ENCODE results near the gene CCZ1. TPM values are rescaled to one million over a fixed set of nuclear protein-coding genes. Genes with fewer than 3 reads are reported as not detected.
A peak's percentile ranks its signal among the peaks of the same experiment; 100 is the strongest.
"Not testable (repeated sequence)": the region's sequence is repeated elsewhere in the genome, so short reads cannot be mapped to it uniquely, and the experiment has no call there.

Gene CCZ1
- total RNA-seq, 2 donors from 2014 or later = 78.8 to 97.3 TPM

DNA sequence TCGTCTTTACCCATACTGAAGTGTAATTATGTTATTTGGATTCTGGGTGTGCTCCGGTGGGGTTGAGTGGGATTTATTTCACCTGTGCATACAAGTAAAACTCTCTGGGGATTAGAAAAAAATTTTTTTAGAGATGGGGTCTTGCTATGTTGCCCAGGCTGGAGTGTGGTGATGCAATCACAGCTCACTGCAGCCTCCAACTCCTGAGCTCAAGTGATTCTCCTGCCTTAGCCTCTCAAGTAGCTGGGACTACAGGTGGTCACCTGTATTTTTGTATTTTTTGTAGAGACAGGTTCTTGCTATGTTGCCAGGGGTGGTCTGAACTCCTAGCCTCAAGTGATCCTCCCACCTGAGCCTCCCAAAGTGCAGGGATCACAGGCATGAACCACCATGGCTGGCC is 8.3 kb upstream of the CCZ1 start:
- not testable (repeated sequence) for H3K36me3 Mint-ChIP-seq; H3K9me3 Mint-ChIP-seq; H3K27ac Mint-ChIP-seq; ATAC-seq; DNase-seq (ENCODE audit: low spot score in 2 of 2)

DNA sequence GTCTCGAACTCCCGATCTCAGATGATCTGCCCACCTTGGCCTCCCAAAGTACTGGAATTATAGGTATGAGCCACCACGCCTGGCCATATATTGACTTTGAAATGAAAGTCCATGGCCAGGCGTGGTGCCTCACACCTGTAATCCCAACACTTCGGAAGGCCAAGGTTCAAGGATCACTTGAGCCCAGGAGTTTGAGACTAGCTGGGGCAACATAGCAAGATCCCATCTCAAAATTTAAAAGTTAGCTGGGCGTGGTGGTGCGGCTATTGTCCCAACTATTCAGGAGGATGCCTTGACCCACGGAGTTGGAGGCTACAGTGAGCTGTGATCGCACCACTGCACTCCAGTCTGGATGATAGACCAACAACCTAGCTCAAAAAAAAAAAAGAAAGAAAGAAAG is 6.0 kb upstream of the CCZ1 start:
- H3K27ac Mint-ChIP-seq = no peak overlapping the region
- no peaks in the 10 kb centered on the region for H3K9me3 Mint-ChIP-seq
- no peaks in the 10 kb centered on the region for H3K36me3 Mint-ChIP-seq

DNA sequence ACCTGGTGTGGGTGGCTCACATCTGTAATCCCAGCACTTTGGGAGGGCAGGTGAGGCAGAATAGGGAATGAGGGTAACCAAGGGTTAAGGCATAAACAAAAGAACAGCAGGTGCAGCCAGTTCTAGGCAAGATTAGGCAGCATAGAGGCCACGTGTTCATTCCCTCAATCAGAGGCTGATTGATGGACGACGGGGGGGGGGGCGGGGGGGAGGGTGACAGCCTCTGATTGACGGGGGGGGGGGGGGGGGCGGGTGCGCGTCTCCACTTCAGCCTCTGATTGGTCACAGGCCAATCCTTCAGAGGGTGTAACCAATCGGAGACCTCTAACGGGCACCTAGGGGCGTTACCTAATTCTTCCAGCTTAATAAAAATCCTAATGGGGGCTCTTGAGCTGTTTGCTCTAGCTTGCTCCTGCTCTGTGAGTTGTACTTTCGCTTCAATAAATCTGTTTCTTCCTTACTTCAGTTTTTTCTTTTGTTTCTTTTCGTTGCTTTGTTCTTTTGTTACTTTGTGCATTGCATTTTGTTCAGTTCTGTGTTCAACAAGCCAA is 1.1 kb upstream of the CCZ1 start:
- H3K27ac Mint-ChIP-seq = peak overlapping the region; percentile 65 to 81
- ATAC-seq; H3K36me3 Mint-ChIP-seq; H3K9me3 Mint-ChIP-seq; DNase-seq (ENCODE audit: low spot score in 2 of 2): not testable (repeated sequence)

More for the DNA sequence above, 6.0 kb upstream of the CCZ1 start:
- DNase-seq (ENCODE audit: low spot score in 2 of 2) (no peak), ATAC-seq (no peak)

DNA sequence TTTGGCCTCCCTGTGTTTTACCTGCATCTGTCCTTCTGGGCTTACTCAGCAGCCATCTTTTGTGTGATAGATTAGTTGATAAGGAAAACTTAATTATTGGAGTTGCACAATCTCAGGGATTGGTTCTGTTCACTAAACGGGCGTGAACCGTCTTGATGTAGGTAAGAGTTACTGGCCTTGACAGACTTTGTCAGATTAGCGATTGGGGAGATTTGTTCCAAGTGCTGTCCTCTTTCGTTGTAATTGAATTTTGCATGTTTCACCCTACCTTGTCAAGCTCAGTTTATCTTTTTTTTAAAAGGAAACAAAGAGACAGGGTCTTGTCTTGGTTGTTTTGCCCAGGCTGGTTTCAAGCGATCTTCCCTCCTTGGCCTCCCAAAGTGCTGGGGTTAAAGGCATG is 4.5 kb downstream of the CCZ1 start:
- not testable (repeated sequence) for H3K27ac Mint-ChIP-seq; DNase-seq (ENCODE audit: low spot score in 2 of 2); H3K9me3 Mint-ChIP-seq; ATAC-seq; H3K36me3 Mint-ChIP-seq

DNA sequence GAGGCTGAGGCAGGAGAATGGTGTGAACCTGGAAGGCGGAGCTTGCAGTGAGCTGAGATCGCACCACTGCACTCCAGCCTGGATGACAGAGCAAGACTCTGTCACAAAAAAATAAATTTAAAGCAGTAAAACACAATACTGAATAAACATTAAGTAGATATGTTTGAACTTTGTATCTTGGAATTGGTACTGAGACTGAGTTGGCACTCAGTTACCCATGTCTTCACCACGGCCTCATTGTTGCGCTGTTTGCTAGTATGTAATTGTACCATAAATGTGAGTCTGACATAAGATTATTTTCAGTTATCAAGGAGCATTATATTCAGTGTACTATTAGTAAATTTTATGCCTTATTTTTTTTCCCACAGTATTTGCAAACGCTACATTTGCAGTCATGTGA is 6.2 kb downstream of the CCZ1 start:
- H3K9me3 Mint-ChIP-seq; ATAC-seq; DNase-seq (ENCODE audit: low spot score in 2 of 2); H3K36me3 Mint-ChIP-seq; H3K27ac Mint-ChIP-seq: not testable (repeated sequence)

DNA sequence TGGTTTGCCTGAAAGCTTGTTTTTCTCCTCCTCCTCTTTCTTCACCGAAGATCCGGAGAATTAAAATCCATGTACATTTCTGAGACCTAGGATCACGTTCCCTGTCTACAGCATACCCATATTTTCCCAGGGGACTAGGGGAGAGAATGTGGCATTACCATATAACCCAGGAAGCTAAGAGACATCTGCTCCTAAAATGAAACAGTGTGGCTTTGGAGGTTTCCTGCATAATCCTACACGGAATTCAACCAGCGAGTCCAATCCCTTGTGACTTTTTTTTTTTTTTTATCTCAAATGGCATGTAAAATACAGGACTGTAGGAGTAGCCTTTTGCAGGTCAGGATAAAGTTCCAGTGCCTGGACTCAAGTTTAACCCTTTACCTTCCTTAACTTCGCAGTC is 10.3 kb downstream of the CCZ1 start:
- not testable (repeated sequence) for DNase-seq (ENCODE audit: low spot score in 2 of 2); H3K9me3 Mint-ChIP-seq; H3K27ac Mint-ChIP-seq; ATAC-seq
- peaks cover 0 to 12% of the 10 kb centered on the region in 2 donors for H3K36me3 Mint-ChIP-seq

DNA sequence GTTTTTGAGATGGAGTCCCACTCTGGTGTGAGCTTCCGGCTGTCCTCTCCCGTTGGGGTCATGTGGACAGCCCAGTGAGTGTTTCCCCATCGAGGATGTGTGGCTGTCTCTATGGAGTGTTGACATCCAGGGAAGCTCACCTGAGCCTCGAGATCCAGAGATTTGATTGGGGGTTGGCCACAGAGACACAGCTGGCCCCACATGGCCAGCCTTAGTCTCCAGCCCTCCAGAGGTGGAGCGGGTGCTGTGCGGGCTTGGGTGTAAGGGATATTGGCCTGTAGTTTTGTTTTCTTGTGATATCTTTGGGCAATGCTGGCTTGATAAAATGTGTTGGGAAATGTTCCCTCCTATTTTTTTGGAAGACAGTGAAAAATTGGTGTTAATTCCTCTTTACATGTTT is 18.0 kb downstream of the CCZ1 start:
- H3K9me3 Mint-ChIP-seq; DNase-seq (ENCODE audit: low spot score in 2 of 2); H3K27ac Mint-ChIP-seq; H3K36me3 Mint-ChIP-seq; ATAC-seq: not testable (repeated sequence)

DNA sequence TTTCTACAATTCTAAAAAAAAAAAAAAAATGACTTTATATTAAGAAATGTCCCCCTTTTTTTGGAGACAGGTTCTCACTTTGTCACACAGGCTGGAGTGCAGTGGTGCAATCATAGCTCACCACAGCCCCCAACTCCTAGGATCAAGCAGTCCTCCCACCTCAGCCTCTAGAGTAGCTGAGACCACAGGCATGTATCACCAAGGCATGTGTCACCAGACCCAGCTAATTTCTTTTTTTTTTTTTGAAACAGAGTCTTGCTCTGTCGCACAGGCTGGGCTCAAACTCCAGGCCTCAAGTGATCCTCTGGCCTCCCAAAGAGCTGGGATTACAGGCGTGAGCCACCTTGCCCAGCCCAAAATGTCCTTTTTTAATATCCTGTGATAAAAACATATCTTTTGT is 25.6 kb downstream of the CCZ1 start:
- H3K9me3 Mint-ChIP-seq; H3K27ac Mint-ChIP-seq; DNase-seq (ENCODE audit: low spot score in 2 of 2); H3K36me3 Mint-ChIP-seq: not testable (repeated sequence)
- peak; percentile 45 to 61 for ATAC-seq

DNA sequence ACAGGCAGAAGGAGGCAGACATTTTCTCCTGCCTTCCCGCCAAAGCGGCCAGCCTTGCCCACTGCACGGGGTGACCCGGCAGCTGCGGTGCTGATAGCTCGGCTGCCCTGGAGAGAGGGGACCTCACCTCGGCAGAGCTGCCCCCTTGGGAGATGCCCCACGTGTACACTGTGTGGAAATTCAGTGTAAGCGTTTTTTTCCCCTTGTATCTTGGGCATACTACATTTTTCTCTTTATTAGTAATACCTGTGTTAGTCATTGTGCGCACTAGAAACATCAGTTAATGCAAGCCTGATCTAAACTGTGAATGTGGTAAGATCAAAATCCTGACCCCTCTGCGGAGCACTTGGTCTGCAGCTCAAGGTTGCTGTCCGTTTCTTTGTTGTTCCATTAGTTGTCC is 26.1 kb downstream of the CCZ1 start:
- not testable (repeated sequence) for DNase-seq (ENCODE audit: low spot score in 2 of 2); H3K36me3 Mint-ChIP-seq; H3K9me3 Mint-ChIP-seq; H3K27ac Mint-ChIP-seq
- peak; percentile 40 to 73 for ATAC-seq

DNA sequence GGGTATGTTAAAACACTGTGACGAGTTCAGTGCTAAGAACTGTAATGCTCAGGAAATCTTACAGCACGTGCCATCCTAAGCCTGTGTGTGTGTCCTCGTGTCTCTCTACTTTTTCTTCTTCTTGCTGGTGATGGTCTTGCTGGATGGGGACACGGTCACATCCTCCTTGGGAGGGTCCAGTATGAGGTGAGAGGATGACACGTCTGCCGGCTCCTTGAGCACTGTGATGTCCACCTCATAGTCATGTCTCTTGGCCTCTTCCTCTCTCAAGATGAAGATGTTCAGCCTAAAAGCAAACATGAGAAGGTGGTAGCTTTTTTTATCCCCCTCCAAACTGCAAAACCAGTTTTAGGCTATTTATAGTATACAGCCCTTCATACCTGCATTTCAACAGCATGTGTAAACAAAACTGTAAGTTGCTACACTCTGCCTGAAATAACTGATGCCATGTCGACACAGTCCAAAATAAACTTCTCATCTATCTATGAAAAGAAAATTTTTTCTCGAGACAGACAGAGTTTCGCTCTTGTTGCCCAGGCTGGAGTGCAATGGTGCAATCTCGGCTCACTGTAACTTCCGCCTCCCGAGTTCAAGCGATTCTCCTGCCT is 27.8 kb downstream of the CCZ1 start:
- not testable (repeated sequence) for DNase-seq (ENCODE audit: low spot score in 2 of 2); H3K27ac Mint-ChIP-seq; H3K9me3 Mint-ChIP-seq; H3K36me3 Mint-ChIP-seq; ATAC-seq

DNA sequence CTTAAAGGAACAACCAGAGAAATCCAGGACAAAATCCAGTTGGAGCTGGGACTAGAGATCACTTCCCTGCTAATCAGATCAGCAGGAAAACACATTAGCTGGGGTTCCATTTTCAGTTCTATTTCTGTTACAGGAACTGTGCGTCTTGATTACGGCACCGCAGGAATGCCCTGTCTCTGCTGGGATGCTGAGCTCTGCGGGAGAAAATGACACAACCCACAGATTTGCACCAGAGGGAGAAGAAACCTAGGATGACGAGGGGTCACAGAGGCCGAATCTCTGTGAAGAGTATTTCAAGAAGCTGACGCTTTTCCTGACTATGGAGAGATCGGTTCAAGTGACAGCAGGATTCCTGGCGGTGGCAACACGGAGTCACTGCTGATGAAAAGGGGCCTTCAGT is 31.8 kb downstream of the CCZ1 start:
- H3K27ac Mint-ChIP-seq; H3K36me3 Mint-ChIP-seq; DNase-seq (ENCODE audit: low spot score in 2 of 2); ATAC-seq; H3K9me3 Mint-ChIP-seq: not testable (repeated sequence)

DNA sequence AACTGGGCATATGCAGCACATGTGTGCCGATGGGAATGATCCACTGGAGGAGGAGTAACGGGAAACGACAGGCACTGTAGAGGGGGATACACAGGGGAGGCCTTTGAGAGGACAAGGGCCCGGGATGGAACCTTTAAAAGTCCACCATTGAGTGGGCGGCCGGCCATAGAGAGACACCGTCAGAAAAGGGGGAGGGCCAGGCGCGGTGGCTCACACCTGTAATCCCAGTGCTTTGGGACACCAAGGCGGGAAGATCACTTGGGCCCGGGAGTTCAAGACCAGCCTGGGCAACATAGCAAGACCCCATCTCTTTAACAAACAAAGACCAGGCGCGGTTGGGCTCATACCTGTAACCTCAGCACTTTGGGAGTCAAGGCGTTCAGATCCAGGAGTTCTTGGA is 32.7 kb downstream of the CCZ1 start:
- H3K9me3 Mint-ChIP-seq; ATAC-seq; H3K36me3 Mint-ChIP-seq; DNase-seq (ENCODE audit: low spot score in 2 of 2); H3K27ac Mint-ChIP-seq: not testable (repeated sequence)

DNA sequence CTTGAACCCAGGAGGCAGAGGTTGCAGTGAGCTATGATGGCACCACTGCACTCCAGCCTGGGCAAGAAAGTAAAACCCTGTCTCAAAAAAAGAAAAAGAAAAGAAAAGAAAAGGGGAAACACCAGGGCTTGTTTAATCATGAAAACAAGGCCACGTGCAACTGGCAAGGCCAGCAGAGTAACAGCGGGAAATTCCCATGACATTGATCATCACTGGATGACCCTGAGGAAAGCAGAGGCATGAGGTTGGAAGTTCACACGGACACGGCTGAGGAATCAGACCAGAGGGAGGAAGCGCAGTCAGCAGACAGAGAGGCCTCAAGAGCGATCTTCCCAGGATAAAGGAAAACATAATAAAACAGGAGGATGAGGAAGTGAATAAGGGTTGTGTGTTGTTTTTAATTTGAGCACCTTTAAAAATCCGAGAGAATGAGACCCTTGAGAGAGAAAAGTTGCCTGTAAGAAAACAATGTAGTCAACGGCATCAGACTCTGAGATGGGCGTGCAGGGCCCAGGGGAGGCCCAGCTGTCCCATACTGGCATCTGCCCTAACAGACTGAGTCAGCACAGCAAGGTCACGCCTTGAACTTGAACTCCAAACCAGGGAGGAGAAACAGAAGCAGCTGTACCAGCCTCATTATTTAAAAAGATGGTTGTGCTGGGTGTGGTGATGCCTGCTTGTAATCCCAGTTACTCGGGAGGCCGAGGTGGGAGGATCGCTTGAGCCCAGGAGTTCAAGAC is 33.5 kb downstream of the CCZ1 start:
- ATAC-seq; H3K36me3 Mint-ChIP-seq; H3K9me3 Mint-ChIP-seq; H3K27ac Mint-ChIP-seq; DNase-seq (ENCODE audit: low spot score in 2 of 2): not testable (repeated sequence)

DNA sequence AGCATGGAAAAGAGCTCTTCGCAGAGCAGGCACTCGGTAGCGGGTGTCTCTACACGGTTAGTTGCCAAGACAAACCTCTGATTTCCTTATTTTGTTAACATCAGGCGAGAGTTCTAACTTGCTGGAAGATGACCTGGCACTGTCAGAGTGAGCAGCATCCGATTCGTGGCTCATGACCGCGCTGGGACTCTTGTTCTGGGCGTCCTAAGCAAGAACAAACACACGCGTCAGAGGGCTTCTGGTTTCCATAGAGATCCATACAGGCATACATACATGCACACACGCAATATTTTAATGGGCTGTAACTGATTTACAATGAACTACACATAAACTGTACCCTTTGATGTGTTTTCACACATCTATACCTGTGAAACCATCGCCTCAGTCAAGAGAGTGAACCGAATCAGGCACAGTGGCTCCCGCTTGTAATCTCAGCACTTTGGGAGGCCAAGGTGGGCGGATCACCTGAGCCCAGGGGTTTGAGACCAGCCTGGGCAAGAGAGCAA is 36.5 kb downstream of the CCZ1 start:
- peak in 1 of 2 donors; percentile 22 for ATAC-seq
- not testable (repeated sequence) for H3K9me3 Mint-ChIP-seq; DNase-seq (ENCODE audit: low spot score in 2 of 2); H3K36me3 Mint-ChIP-seq; H3K27ac Mint-ChIP-seq

DNA sequence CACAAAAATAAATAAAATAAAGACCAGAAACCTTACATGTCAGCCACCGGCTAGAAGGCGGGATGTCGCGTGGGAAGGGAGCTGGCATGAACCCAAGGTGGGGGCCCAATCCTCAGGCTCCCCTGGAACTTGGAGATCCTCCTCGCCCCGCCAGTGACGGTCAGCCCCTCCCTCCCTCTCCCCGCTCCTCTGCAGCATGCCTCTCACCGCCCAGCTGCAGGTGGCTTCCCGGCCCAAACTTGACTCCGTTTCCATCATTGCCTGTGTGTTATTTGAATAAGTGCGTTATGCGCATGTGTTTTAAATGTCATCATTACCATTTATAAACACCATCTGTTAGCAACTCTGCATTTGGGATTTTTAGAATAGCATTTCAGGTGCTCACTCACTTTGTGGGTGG is 64.7 kb downstream of the CCZ1 start:
- ATAC-seq; DNase-seq (ENCODE audit: low spot score in 2 of 2); H3K36me3 Mint-ChIP-seq; H3K27ac Mint-ChIP-seq; H3K9me3 Mint-ChIP-seq: not testable (repeated sequence)

DNA sequence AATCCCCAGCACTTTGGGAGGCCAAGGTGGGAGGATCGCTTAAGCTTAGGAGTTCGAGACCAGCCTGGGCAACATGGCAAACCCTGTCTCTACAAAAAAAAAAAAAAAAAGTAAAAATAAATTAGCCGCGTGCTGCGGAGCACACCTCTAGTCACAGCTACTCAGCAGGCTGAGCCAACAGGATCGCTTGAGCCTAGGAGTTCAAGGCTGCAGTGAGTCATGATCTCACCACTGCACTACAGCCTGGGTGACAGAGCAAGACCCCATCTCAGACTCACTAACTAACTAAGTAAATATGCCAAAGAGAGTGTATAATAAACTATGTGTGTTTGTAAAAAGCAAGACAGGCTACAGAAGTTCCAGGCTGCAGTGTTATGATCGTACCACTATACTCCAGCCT is 65.3 kb downstream of the CCZ1 start:
- not testable (repeated sequence) for DNase-seq (ENCODE audit: low spot score in 2 of 2); ATAC-seq; H3K9me3 Mint-ChIP-seq; H3K36me3 Mint-ChIP-seq; H3K27ac Mint-ChIP-seq

DNA sequence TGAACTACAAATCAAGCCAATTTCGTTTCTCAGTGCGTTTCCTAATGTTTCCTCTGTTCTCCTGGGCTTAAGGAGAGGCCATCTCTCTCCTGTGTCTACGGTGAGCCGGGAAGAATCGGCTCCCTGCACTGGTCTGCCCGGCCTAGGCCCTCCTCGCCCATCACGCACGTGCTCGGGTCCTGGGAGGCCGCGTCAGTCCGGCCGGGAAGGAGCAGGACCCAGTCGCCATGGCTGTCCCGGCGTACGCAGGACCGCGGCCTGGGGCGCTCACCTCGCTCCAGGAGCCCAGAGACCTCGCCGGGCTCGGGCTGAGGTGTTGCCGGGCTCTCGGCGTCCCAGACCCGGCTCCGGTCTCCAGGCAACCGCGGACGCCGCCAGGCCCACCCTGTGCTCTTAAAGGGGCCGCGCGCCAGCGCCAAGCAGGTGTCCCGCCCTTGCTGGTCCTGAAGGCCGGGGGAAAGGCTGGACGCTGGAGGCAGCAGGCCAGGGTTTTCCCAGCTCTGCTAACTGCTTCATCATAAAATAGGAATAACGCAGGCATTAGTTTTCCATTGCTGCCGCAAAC is 71.9 kb downstream of the CCZ1 start, which contains the start of gene RSPH10B:
RSPH10B (minus strand) TSS at position 343 of the 565 bp plus-strand sequence. CDS start 3,573 bp downstream, outside the sequence.
- not testable (repeated sequence) for H3K27ac Mint-ChIP-seq; DNase-seq (ENCODE audit: low spot score in 2 of 2)
- ATAC-seq = peak in 1 of 2 donors; percentile 31

More for the DNA sequence above, 71.9 kb downstream of the CCZ1 start, which contains the start of gene RSPH10B:
- not testable (repeated sequence) for H3K36me3 Mint-ChIP-seq, H3K9me3 Mint-ChIP-seq

All from activated naive CD4-positive, alpha-beta T cell treated with anti-CD3 and anti-CD28 coated beads, Interleukin-2, amount 50 U/mL, for 72 hours (primary cell).